Measurements from ENCODE around the gene ST3GAL2.
A peak's percentile ranks its signal among the peaks of the same experiment; 100 is the strongest.

GRCh38 chr16:70395345-70395901 is 43.5 kb downstream of the ST3GAL2 start:
- no peak for TF ChIP-seq PTTG1 (tag; IDR thresholded peaks at IDR 0.05; ENCODE audit: low read depth)
- TF ChIP-seq SP1 (CRISPR knock-in tag; IDR thresholded peaks at IDR 0.05): no peak; the same call in 1 of the 2 replicates
- no peak for TF ChIP-seq IRF2 (CRISPR knock-in tag; IDR thresholded peaks at IDR 0.05)
- no peak for TF ChIP-seq ZNF785 (CRISPR knock-in tag; IDR thresholded peaks at IDR 0.05)
- no peak for TF ChIP-seq NR3C1 (CRISPR knock-in tag; IDR thresholded peaks at IDR 0.05)
- TF ChIP-seq CTCF (IDR thresholded peaks at IDR 0.05 in 2 of 3, conservative IDR thresholded peaks at IDR 0.05 in 1 of 3; ENCODE audit: insufficient read depth in 2 of 3, low read depth in 1 of 3, low read length in 3 of 3): peak; percentile 84 to 91 (median 85)
- TF ChIP-seq RBBP5 (IDR thresholded peaks at IDR 0.05; ENCODE audit: borderline replicate concordance, insufficient read depth, low read length, poor library complexity, severe bottlenecking): no peak
- no peak for TF ChIP-seq PHF8 (IDR thresholded peaks at IDR 0.05; ENCODE audit: borderline replicate concordance, low read length)
- no peak for TF ChIP-seq TAF1 (IDR thresholded peaks at IDR 0.05; ENCODE audit: control insufficient read depth, extremely low read depth, insufficient read depth, low read length, severe bottlenecking)
- no peak for TF ChIP-seq FOXM1 (IDR thresholded peaks at IDR 0.05; ENCODE audit: low read depth)
- TF ChIP-seq FOXM1 (CRISPR knock-in tag; IDR thresholded peaks at IDR 0.05; ENCODE audit: low read depth): no peak
- no peak for TF ChIP-seq MCM7 (IDR thresholded peaks at IDR 0.05)

Data from K562 (cell line).